Brain microvascular endothelial cell (primary cell): ENCODE measurements around the gene HMBS.

Source experiments
- DNase-seq: peaks from one replicate; pipeline ENCODE4 v3.0.0-alpha.2; 2020
- H3K27ac ChIP-seq: fragments of 250-450 bp; sonication (Bioruptor Pico); 2 replicates; pipeline ENCODE4 v1.5.1; 2020; ENCODE audit warnings: mild to moderate bottlenecking, moderate library complexity
- H3K27me3 ChIP-seq: fragments of 250-450 bp; sonication (Bioruptor Pico); replicated peaks from 2 replicates; pipeline ENCODE4 v1.5.1; 2020; ENCODE audit warnings: mild to moderate bottlenecking
- H3K36me3 ChIP-seq: fragments of 250-450 bp; sonication (Bioruptor Pico); replicated peaks from 2 replicates; pipeline ENCODE4 v1.5.1; 2020; ENCODE audit warnings: mild to moderate bottlenecking
- H3K4me3 ChIP-seq: 2 replicates; pipeline ENCODE4 v1.5.1; 2011; ENCODE audit warnings: low read depth, mild to moderate bottlenecking, control low read depth, low read length, moderate library complexity
- in situ Hi-C: cut with HindIII; loops from 2 replicates; pipeline ENCODE4 v1.10.0; 2017; ENCODE audit warnings: low sequenced_read_pairs, low pct_ligation_motif_present
- TF ChIP-seq, protein P1 (sequence below): IDR thresholded peaks from 2 replicates; pipeline ENCODE4 v1.5.1; 2011; ENCODE audit warnings: low read depth, mild to moderate bottlenecking, moderate library complexity, low read length, control low read depth, inconsistent platforms; ENCODE audit errors: missing control alignments

HMBS gene

GRCh38 chr11:119094816-119095065 is 10.1 kb downstream of the HMBS start:
- Histone ChIP-seq H3K36me3 (peaks cover 30% of the 10 kb centered on the region), H3K27ac (peak overlapping the region; percentile 32), H3K4me3 (peak overlapping the region; percentile 81), H3K27me3 (no peaks in the 10 kb centered on the region)
- in situ Hi-C loops = no loop called here
- DNase-seq = peak; percentile 77
- TF ChIP-seq, protein P1, sequence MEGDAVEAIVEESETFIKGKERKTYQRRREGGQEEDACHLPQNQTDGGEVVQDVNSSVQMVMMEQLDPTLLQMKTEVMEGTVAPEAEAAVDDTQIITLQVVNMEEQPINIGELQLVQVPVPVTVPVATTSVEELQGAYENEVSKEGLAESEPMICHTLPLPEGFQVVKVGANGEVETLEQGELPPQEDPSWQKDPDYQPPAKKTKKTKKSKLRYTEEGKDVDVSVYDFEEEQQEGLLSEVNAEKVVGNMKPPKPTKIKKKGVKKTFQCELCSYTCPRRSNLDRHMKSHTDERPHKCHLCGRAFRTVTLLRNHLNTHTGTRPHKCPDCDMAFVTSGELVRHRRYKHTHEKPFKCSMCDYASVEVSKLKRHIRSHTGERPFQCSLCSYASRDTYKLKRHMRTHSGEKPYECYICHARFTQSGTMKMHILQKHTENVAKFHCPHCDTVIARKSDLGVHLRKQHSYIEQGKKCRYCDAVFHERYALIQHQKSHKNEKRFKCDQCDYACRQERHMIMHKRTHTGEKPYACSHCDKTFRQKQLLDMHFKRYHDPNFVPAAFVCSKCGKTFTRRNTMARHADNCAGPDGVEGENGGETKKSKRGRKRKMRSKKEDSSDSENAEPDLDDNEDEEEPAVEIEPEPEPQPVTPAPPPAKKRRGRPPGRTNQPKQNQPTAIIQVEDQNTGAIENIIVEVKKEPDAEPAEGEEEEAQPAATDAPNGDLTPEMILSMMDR = peak; percentile 80

DNA sequence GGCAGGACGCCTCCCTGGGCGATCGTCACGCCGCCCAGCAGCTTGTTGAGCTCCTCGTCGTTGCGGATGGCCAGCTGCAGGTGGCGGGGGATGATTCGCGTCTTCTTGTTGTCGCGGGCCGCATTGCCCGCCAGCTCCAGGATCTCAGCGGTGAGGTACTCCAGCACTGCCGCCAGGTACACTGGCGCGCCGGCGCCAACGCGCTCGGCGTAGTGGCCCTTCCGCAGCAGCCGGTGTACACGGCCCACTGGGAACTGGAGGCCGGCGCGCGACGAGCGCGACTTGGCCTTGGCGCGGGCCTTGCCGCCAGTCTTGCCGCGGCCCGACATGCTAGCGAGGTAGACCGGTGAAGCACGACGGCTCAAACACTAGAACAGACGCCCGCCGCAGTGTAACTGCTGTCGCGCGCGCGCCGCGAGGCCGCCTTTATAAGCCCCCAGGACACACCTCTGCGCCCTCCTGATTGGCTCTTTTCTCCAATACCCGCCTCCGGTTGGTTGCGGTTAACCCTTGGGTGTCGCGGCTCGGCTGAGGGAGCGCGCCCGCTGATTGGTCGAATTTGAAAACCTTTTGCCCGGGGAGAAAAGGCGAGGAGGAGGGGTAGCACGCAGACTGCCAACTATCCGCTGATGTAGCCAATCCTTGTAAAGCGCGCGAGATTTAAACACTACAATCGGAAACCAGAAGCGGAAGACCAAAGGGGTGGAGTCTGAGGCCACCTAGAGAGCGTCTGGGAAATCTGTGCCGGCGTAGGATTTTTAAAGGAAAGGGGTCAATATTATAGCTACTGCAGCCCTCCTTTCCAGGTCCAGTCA is 10.6 kb downstream of the HMBS start:
- Histone ChIP-seq H3K27ac (peak overlapping the region; percentile 32), H3K4me3 (peak overlapping the region; percentile 81), H3K36me3 (peaks cover 30% of the 10 kb centered on the region), H3K27me3 (no peaks in the 10 kb centered on the region)
- DNase-seq = peak; percentile 100
- in situ Hi-C loops = no loop called here
- TF ChIP-seq, protein P1 = no peak

- peaks cover 17% of the 10 kb centered on the region for H3K36me3 ChIP-seq
- TF ChIP-seq, protein P1 = no peak
- no peak overlapping the region for H3K27ac ChIP-seq
- DNase-seq = no peak
- in situ Hi-C loops = no loop called here
- H3K4me3 ChIP-seq = no peak overlapping the region
- no peaks in the 10 kb centered on the region for H3K27me3 ChIP-seq
These were observed 15.0 kb downstream of the HMBS start for GRCh38 chr11:119099711-119100110.

GRCh38 chr11:119100246-119100970 is 15.7 kb downstream of the HMBS start:
- no peaks in the 10 kb centered on the region for H3K27me3 ChIP-seq
- TF ChIP-seq, protein P1 = peak; percentile 65
- in situ Hi-C loops = no loop called here
- peak overlapping the region; percentile 85 for H3K4me3 ChIP-seq
- H3K36me3 ChIP-seq = peaks cover 17% of the 10 kb centered on the region
- H3K27ac ChIP-seq = no peak overlapping the region
- DNase-seq = peak; percentile 34

- Histone ChIP-seq H3K27ac (peak overlapping the region; percentile 96), H3K27me3 (no peaks in the 10 kb centered on the region), H3K4me3 (peak overlapping the region; percentile 85), H3K36me3 (peaks cover 17% of the 10 kb centered on the region)
- in situ Hi-C loops = no loop called here
- peak; percentile 20 for DNase-seq
- TF ChIP-seq, protein P1 = peak; percentile 28
These were observed 16.5 kb downstream of the HMBS start for GRCh38 chr11:119100994-119101758.
